ENCODE results near the gene MAST3. TPM values are rescaled to one million over a fixed set of nuclear protein-coding genes. Genes with fewer than 3 reads are reported as not detected.

Gene MAST3
- polyA plus RNA-seq, 1 of the 3 experiments (the other 2 are of a cell fraction): 4.5 TPM

DNA sequence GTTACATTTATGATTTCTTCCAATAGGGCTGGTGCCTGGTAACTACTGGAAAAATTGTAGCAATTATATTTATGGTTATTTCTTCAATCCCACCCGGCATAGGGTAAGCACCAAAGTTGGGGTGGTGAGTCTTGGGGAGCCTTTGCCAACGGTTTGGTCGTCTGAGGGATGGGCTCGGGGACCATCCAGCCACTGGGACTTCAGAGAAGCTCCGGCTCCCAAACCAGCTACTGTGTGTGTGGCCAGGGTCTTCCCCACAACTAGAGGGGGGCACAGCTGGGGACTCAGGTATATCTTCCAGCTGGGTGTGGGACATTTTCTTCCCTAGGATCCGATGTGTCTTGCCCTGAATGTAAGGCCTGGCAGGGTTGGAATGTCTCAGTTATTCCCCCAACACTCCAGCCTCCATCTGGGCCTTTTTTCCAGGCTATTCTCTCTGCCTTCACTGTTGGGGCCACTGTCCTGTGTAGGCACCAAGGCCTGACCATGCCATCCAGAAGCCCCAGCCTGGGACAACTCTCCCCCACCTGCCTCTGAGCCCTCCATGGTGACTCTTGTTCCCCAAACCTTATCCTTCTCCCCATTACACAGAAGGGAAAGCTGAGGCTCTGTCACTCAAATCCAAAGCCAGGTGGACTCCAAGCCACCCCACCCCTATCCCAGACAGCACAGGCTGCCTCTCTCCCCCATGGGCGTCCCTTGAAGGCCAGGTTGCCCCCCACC is 74.9 kb downstream of the MAST3 start:
- peaks cover 9% of the 10 kb centered on the region for H3F3A ChIP-seq (replicated peaks; ENCODE audit: insufficient read depth)
- H3K4me1 ChIP-seq (ENCODE audit: control insufficient read depth in 1 of 2, insufficient read depth in 2 of 2, low read depth in 1 of 2, low read length in 1 of 2): peaks cover 0 to 8% of the 10 kb centered on the region in 2 experiments; a peak in 1 of 4 replicates
- peak; percentile 20 for DNase-seq
- H3K27me3 ChIP-seq (ENCODE audit: insufficient read depth): no peaks in the 10 kb centered on the region
- no peaks in the 10 kb centered on the region for H3K9me3 ChIP-seq
- H3K27ac ChIP-seq (ENCODE audit: low read depth in 2 of 2, low read length in 1 of 2): no peak overlapping the region
- H3K36me3 ChIP-seq (replicated peaks in 1 of 2; ENCODE audit: control insufficient read depth in 1 of 2, insufficient read depth in 2 of 2, low read length in 1 of 2): peaks cover 9 to 11% of the 10 kb centered on the region in 2 experiments
- ChIA-PET CTCF (interaction anchor here (1.1 to 9.4 kb wide), 3 partner anchors 15 to 107 kb away, joined by 3 to 78 read pairs (median 4); no protein-coding TSS in a partner anchor), POLR2A (no interaction called here)
- H3K9me2 ChIP-seq: no peaks in the 10 kb centered on the region
- no peaks in the 10 kb centered on the region for H3K79me2 ChIP-seq (ENCODE audit: insufficient read depth)
- no peak overlapping the region for H3K9ac ChIP-seq
- H3K4me3 ChIP-seq (ENCODE audit: low read depth in 2 of 2, low read length in 1 of 2): no peak overlapping the region
- 88% methylated on average over 5 of the region's 7 CpGs for WGBS (ENCODE audit: low lambda C conversion rate)
- H2AFZ ChIP-seq (ENCODE audit: low read depth): no peak overlapping the region
- no peaks in the 10 kb centered on the region for H4K20me1 ChIP-seq (ENCODE audit: insufficient read depth)
- H3K4me2 ChIP-seq: no peak overlapping the region
- TF ChIP-seq, protein P1, sequence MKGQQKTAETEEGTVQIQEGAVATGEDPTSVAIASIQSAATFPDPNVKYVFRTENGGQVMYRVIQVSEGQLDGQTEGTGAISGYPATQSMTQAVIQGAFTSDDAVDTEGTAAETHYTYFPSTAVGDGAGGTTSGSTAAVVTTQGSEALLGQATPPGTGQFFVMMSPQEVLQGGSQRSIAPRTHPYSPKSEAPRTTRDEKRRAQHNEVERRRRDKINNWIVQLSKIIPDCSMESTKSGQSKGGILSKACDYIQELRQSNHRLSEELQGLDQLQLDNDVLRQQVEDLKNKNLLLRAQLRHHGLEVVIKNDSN (IDR thresholded peaks at IDR 0.05; ENCODE audit: borderline replicate concordance, low read depth): no peak
- TF ChIP-seq TCF12 (IDR thresholded peaks at IDR 0.05) (no peak), EP300 (IDR thresholded peaks at IDR 0.05; ENCODE audit: borderline replicate concordance in 1 of 2, low read depth in 1 of 2, low read length in 1 of 2) (no peak), ELF1 (IDR thresholded peaks at IDR 0.05) (no peak), SMC3 (IDR thresholded peaks at IDR 0.05; ENCODE audit: low read depth, low read length) (no peak), POLR2AphosphoS5 (IDR thresholded peaks at IDR 0.05; ENCODE audit: low read depth, low read length) (no peak), TAF1 (IDR thresholded peaks at IDR 0.05; ENCODE audit: borderline replicate concordance, low read depth, low read length) (no peak), MEF2A (IDR thresholded peaks at IDR 0.05; ENCODE audit: borderline replicate concordance, low read depth) (no peak), NFIC (IDR thresholded peaks at IDR 0.05; ENCODE audit: borderline replicate concordance) (no peak), MXI1 (IDR thresholded peaks at IDR 0.05; ENCODE audit: low read depth, low read length) (no peak), GATA2 (CRISPR knock-in tag; IDR thresholded peaks at IDR 0.05) (no peak), TEAD4 (IDR thresholded peaks at IDR 0.05; ENCODE audit: borderline replicate concordance, insufficient read depth) (no peak), SIN3A (IDR thresholded peaks at IDR 0.05; ENCODE audit: borderline replicate concordance, low read depth, low read length) (no peak), YY1 (IDR thresholded peaks at IDR 0.05; ENCODE audit: low read depth) (no peak), CHD2 (IDR thresholded peaks at IDR 0.05; ENCODE audit: low read length, partially characterized antibody) (no peak), EZH2phosphoT487 (IDR thresholded peaks at IDR 0.05; ENCODE audit: borderline replicate concordance, low read depth) (no peak), FOXJ3 (CRISPR knock-in tag; IDR thresholded peaks at IDR 0.05) (no peak)
- TF ChIP-seq, protein P2, sequence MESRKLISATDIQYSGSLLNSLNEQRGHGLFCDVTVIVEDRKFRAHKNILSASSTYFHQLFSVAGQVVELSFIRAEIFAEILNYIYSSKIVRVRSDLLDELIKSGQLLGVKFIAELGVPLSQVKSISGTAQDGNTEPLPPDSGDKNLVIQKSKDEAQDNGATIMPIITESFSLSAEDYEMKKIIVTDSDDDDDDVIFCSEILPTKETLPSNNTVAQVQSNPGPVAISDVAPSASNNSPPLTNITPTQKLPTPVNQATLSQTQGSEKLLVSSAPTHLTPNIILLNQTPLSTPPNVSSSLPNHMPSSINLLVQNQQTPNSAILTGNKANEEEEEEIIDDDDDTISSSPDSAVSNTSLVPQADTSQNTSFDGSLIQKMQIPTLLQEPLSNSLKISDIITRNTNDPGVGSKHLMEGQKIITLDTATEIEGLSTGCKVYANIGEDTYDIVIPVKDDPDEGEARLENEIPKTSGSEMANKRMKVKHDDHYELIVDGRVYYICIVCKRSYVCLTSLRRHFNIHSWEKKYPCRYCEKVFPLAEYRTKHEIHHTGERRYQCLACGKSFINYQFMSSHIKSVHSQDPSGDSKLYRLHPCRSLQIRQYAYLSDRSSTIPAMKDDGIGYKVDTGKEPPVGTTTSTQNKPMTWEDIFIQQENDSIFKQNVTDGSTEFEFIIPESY (IDR thresholded peaks at IDR 0.05; ENCODE audit: borderline replicate concordance, low read depth): no peak
- TF ChIP-seq, protein P3, sequence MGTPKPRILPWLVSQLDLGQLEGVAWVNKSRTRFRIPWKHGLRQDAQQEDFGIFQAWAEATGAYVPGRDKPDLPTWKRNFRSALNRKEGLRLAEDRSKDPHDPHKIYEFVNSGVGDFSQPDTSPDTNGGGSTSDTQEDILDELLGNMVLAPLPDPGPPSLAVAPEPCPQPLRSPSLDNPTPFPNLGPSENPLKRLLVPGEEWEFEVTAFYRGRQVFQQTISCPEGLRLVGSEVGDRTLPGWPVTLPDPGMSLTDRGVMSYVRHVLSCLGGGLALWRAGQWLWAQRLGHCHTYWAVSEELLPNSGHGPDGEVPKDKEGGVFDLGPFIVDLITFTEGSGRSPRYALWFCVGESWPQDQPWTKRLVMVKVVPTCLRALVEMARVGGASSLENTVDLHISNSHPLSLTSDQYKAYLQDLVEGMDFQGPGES (IDR thresholded peaks at IDR 0.05; ENCODE audit: low read depth, low read length): no peak
